PFSK-1 (cell line): ENCODE results near the gene CWC25.

Experiments used
- FOXP2 ChIP-seq: optimal IDR thresholded peaks from 2 replicates; pipeline ENCODE3; 2011; ENCODE audit warnings: borderline replicate concordance, control low read depth, inconsistent platforms; ENCODE audit not compliant: insufficient read depth; ENCODE audit errors: extremely low read length, extremely low read depth
- POLR2AphosphoS5 ChIP-seq: IDR thresholded peaks from 2 replicates; pipeline ENCODE4 v1.6.1; 2012; ENCODE audit warnings: low read depth, mild to moderate bottlenecking, control low read depth, low read length, moderate library complexity
- REST ChIP-seq, 2 experiments: IDR thresholded peaks; 2 replicates each; pipeline versions ENCODE4 v1.6.1 to v1.8.0; 2011 to 2012; ENCODE audit warnings: low read depth in 2 of 2, low read length in 2 of 2, control low read depth in 1 of 2, inconsistent platforms in 1 of 2, mild to moderate bottlenecking in 1 of 2, moderate library complexity in 1 of 2; ENCODE audit not compliant: insufficient read depth in 1 of 2
- SIN3A ChIP-seq: IDR thresholded peaks from 2 replicates; pipeline ENCODE4 v1.6.1; 2012; ENCODE audit warnings: mild to moderate bottlenecking, low read length, moderate library complexity, borderline replicate concordance; ENCODE audit not compliant: insufficient read depth
- TAF1 ChIP-seq: IDR thresholded peaks from 2 replicates; pipeline ENCODE4 v1.6.1; 2012; ENCODE audit warnings: low read length, control low read depth, borderline replicate concordance; ENCODE audit not compliant: insufficient read depth

Gene CWC25

DNA sequence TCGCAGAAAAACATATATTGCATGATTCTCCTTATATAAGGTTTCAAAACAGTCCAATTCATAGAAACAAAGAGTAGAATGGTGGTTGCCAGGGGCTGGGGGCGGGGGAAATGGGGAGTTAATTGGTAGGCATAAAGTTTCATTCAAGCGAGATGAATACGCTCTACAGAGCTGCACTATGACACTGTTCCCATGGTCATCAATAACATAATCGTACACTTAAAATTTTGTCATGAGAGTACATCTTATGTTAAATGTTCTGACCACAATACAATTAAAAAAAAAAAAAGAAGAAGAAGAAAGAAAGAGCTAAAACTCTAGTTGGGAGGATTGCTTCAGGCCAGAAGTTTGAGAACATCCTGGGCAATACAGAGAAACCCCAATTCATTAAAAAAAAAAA is 30.9 kb downstream of the CWC25 start:
- TF ChIP-seq SIN3A (no peak), TAF1 (no peak), REST (IDR thresholded peaks at IDR 0.05; ENCODE audit: insufficient read depth in 1 of 2, low read depth in 2 of 2, low read length in 2 of 2) (no peak), FOXP2 (no peak), POLR2AphosphoS5 (no peak)

GRCh38 chr17:38791162-38791561 is 34.0 kb downstream of the CWC25 start:
- no peak for TF ChIP-seq TAF1
- TF ChIP-seq SIN3A: no peak
- no peak for TF ChIP-seq REST (IDR thresholded peaks at IDR 0.05; ENCODE audit: insufficient read depth in 1 of 2, low read depth in 2 of 2, low read length in 2 of 2)
- no peak for TF ChIP-seq FOXP2
- no peak; the same call in 1 of the 2 replicates for TF ChIP-seq POLR2AphosphoS5

GRCh38 chr17:38789185-38789584 is 35.9 kb downstream of the CWC25 start:
- peak; percentile 67 for TF ChIP-seq POLR2AphosphoS5
- no peak; the same call in 1 of the 2 replicates for TF ChIP-seq TAF1
- 0 out of 4 replicates have a peak, but pooled peaks of 1 of the 2 experiments have one; percentile 54 for TF ChIP-seq REST (IDR thresholded peaks at IDR 0.05; ENCODE audit: insufficient read depth in 1 of 2, low read depth in 2 of 2, low read length in 2 of 2)
- TF ChIP-seq SIN3A: peak; percentile 90; the same call in 1 of the 2 replicates

GRCh38 chr17:38786372-38786771 is 38.7 kb downstream of the CWC25 start:
- no peak for TF ChIP-seq FOXP2
- TF ChIP-seq TAF1: no peak
- no peak for TF ChIP-seq SIN3A

GRCh38 chr17:38783227-38783626 is 41.9 kb downstream of the CWC25 start:
- no peak for TF ChIP-seq SIN3A
- no peak for TF ChIP-seq TAF1
- no peak for TF ChIP-seq REST (IDR thresholded peaks at IDR 0.05; ENCODE audit: insufficient read depth in 1 of 2, low read depth in 2 of 2, low read length in 2 of 2)
- no peak for TF ChIP-seq FOXP2
- TF ChIP-seq POLR2AphosphoS5: no peak
